Measurements from ENCODE around the gene PPP1R18.
"Not testable (repeated sequence)": the region's sequence is repeated elsewhere in the genome, so short reads cannot be mapped to it uniquely, and the experiment has no call there.

The PPP1R18 gene

DNA sequence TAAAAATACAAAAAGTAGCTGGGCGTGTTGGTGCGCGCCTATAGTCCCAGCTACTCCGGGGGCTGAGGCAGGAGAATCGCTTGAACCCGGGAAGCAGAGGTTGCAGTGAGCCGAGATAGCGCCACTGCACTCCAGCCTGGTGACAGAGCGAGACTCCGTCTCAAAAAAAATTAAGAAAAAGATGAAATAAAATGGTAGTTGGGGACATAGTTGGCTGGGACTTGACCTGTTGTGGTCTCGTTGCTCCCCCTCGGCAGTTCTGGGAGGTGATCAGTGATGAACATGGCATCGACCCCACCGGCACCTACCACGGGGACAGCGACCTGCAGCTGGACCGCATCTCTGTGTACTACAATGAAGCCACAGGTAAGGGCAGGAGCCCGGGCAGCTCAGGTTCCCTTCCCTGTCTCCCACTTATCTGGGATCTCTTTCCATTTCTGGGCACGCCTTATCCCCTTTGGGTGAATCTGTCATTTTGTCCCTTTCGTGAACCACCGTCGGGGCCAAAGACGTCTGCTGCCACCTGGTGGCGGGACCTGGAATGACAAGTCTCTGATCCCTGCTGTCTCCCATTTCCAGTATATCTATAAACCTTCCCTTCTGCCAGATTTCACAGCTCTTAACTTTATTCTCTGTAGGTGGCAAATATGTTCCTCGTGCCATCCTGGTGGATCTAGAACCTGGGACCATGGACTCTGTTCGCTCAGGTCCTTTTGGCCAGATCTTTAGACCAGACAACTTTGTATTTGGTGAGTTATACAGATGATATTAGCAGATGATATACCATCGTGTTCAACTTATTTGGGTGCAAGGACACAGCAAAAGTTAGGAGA lies 36.1 kb upstream of the PPP1R18 start:
- ChIA-PET CTCF (interaction anchor here (0.6 to 3.3 kb wide), 18 partner anchors 8 to 185 kb away, joined by 3 to 31 read pairs (median 5); partner anchors contain the start of gene DHX16), POLR2A (ENCODE audit: low non-redundant PET) (interaction anchor here (0.8 to 1.4 kb wide), 3 partner anchors 32 to 50 kb away, joined by 3 to 4 read pairs (median 3); partner anchors contain the start of genes DHX16 and NRM)
- peak; percentile 53 for DNase-seq (ENCODE audit: low spot score)
- H3K27ac ChIP-seq, result peak overlapping the region; percentile 99
- TF ChIP-seq, protein P1, sequence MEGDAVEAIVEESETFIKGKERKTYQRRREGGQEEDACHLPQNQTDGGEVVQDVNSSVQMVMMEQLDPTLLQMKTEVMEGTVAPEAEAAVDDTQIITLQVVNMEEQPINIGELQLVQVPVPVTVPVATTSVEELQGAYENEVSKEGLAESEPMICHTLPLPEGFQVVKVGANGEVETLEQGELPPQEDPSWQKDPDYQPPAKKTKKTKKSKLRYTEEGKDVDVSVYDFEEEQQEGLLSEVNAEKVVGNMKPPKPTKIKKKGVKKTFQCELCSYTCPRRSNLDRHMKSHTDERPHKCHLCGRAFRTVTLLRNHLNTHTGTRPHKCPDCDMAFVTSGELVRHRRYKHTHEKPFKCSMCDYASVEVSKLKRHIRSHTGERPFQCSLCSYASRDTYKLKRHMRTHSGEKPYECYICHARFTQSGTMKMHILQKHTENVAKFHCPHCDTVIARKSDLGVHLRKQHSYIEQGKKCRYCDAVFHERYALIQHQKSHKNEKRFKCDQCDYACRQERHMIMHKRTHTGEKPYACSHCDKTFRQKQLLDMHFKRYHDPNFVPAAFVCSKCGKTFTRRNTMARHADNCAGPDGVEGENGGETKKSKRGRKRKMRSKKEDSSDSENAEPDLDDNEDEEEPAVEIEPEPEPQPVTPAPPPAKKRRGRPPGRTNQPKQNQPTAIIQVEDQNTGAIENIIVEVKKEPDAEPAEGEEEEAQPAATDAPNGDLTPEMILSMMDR (conservative IDR thresholded peaks at IDR 0.05; ENCODE audit: low read depth), result peak; percentile 95

GRCh38 chr6:30722025-30722279 lies 35.5 kb upstream of the PPP1R18 start:
- peak overlapping the region; percentile 99 for H3K27ac ChIP-seq
- DNase-seq (ENCODE audit: low spot score), result not testable (repeated sequence)
- ChIA-PET POLR2A (ENCODE audit: low non-redundant PET) (interaction anchor here (0.8 to 1.4 kb wide), 3 partner anchors 31 to 49 kb away, joined by 3 to 4 read pairs (median 3); partner anchors contain the start of genes DHX16 and NRM), CTCF (interaction anchor here (0.6 to 3.3 kb wide), 16 partner anchors 8 to 375 kb away, joined by 3 to 31 read pairs (median 5); partner anchors contain the start of gene DHX16)

DNA sequence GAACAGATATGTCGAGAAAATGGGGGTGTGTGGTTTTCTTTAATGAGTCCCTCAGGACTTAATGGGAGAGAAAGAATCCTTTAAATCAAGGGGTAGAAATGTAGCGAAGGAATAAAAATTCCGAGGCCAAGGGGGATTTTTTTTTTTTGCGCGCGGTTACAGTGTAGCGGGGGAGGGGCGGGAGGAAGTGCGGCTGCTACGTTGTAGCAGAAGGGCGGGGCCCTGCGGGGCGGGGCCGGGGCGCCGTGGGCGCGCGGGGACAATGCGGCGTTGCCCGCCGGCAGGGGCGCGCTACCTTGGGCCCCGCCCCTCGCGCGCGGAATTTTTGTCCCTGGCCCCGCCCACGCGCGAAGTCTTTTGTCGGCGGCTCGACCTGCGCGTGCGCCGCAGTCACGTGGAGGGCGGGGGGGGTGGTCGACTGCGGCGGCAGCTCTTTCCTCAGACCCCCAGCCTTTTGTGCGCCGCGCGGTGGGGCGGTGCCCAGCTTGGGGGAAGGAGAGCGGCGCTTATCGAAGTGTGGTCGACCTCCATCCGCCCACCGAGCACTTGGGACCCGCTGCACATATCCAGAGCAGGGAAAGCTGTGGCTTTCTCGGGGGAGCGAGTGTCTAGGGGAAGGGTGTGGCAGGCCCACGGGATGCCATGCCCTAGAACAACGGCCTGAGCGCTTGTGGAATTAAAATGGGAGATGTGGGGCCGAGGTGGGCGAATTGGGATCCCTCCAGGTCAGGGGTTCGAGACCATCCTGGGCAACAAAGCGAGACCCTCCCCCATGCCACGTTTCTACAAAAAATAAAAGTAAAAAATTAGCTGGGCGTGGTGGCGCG lies 35.0 kb upstream of the PPP1R18 start:
- CTCF ChIA-PET, result interaction anchor here (0.6 to 3.3 kb wide), 13 partner anchors 9 to 375 kb away, joined by 3 to 31 read pairs (median 5); partner anchors contain the start of gene DHX16
- peak overlapping the region; percentile 99 for H3K27ac ChIP-seq
- DNase-seq (ENCODE audit: low spot score), result peak; percentile 76
- TF ChIP-seq, protein P1 (conservative IDR thresholded peaks at IDR 0.05; ENCODE audit: low read depth), result peak; percentile 35
- POLR2A ChIA-PET (ENCODE audit: low non-redundant PET), result interaction anchor here (0.8 to 1.4 kb wide), 4 partner anchors 31 to 49 kb away, joined by 3 to 4 read pairs (median 3); partner anchors contain the start of genes DHX16 and NRM

- TF ChIP-seq, protein P1 (conservative IDR thresholded peaks at IDR 0.05; ENCODE audit: low read depth), result no peak
- H3K27ac ChIP-seq, result peak overlapping the region; percentile 99
- DNase-seq (ENCODE audit: low spot score), result peak; percentile 41
- ChIA-PET POLR2A (ENCODE audit: low non-redundant PET) (interaction anchor here (1.0 to 1.2 kb wide), 2 partner anchors 33 to 35 kb away, joined by 3 to 4 read pairs; no protein-coding TSS in a partner anchor), CTCF (interaction anchor here (1.1 to 2.0 kb wide), 3 partner anchors 32 to 48 kb away, joined by 3 to 7 read pairs (median 5); partner anchors contain the start of gene DHX16)
These were observed 34.3 kb upstream of the PPP1R18 start for GRCh38 chr6:30720738-30721197.

GRCh38 chr6:30719791-30720737 lies 33.6 kb upstream of the PPP1R18 start, which contains the start of gene TUBB:
TUBB (plus strand) TSS chr6:30720352; CDS start chr6:30720507, 155 bp downstream.
- DNase-seq (ENCODE audit: low spot score), result peak; percentile 89
- ChIA-PET POLR2A (ENCODE audit: low non-redundant PET) (interaction anchor here (0.8 to 1.0 kb wide), 2 partner anchors 29 to 33 kb away, joined by 3 read pairs; no protein-coding TSS in a partner anchor), CTCF (interaction anchor here (0.7 to 1.1 kb wide), 2 partner anchors 48 to 121 kb away, joined by 3 read pairs; partner anchors contain the start of gene DHX16)
- TF ChIP-seq, protein P1 (conservative IDR thresholded peaks at IDR 0.05; ENCODE audit: low read depth), result no peak
- peak within 1 kb of the TSS; percentile 99 for H3K27ac ChIP-seq

DNA sequence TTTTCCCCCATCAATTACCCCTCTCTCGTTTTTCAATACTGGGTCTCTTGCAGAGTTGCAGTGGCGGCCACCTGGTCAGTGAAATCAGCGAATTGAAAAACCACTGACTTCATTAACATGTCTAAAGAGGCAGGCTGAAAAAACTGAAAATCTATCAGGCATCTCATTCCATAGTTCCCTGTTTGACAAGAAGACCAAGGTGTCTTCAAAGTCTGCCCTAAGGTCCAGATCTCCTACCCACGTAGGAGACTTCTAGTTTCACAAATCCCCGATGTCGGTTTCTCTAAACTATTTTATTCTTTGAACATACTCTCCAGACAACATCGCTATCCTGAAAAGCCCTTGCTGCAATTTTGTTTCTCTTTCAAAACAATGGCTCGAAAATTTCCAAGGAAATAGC lies 32.9 kb upstream of the PPP1R18 start:
- ChIA-PET CTCF (interaction anchor here (0.7 kb wide), 1 partner anchor 120 kb away, joined by 3 read pairs; no protein-coding TSS in a partner anchor), POLR2A (ENCODE audit: low non-redundant PET) (interaction anchor here (0.8 kb wide), 1 partner anchor 28 kb away, joined by 3 read pairs; no protein-coding TSS in a partner anchor)
- TF ChIP-seq, protein P1 (conservative IDR thresholded peaks at IDR 0.05; ENCODE audit: low read depth), result no peak
- DNase-seq (ENCODE audit: low spot score), result no peak
- peak overlapping the region; percentile 99 for H3K27ac ChIP-seq

DNA sequence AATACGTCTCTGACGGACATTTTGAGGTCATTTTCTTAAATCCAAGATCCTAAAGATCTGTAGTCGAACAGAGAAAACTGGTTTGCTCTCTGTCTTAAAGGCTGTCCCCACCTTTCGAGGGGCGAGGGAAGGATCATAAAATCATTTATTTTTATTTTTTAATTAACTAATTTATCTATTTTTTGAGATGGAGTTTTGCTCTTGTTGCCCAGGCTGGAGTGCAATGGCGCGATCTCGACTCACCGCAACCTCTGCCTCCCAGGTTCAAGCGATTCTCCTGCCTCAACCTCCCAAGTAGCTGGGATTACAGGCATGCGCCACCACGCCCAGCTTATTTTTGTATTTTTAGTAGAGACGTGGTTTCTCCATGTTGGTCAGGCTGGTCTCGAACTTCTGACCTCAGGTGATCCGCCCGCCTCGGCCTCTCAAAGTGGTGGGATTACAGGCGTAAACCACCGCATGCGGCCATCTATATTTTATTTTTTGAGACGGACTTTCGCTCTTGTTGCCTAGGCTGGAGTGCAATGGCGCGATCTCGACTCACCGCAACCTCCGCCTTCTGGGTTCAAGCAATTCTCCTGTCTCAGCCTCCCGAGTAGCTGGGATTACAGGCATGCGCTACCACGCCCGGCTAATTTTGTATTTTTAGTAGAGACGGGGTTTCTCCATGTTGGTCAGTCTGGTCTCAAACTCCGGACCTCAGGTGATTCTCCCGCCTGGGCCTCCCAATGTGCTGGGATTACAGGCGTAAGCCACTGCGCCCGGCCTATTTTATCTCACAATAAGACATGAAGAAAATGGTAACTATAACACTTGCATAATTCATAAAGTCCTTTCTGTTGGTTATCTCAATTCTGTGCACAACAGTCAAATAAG lies 31.6 kb upstream of the PPP1R18 start:
- ChIA-PET CTCF (interaction anchor here (1.1 kb wide), 1 partner anchor 39 kb away, joined by 4 read pairs; no protein-coding TSS in a partner anchor), POLR2A (ENCODE audit: low non-redundant PET) (interaction anchor here (0.8 to 1.3 kb wide), 2 partner anchors 28 to 100 kb away, joined by 3 to 12 read pairs; partner anchors contain the start of gene NRM)
- DNase-seq (ENCODE audit: low spot score), result not testable (repeated sequence)
- H3K27ac ChIP-seq, result peak overlapping the region; percentile 98

Measured in RWPE1 (cell line).